Measurements from ENCODE around the gene CCL16.
"Not testable (repeated sequence)": the region's sequence is repeated elsewhere in the genome, so short reads cannot be mapped to it uniquely, and the experiment has no call there.

Gene CCL16

GRCh38 chr17:35984140-35984539 lies 2.8 kb upstream of the CCL16 start:
- no peak for DNase-seq (ENCODE audit: low spot score)

GRCh38 chr17:35982409-35983191 lies 1.3 kb upstream of the CCL16 start:
- DNase-seq (ENCODE audit: low spot score): no peak

GRCh38 chr17:35981908-35982330 lies 622 bp upstream of the CCL16 start:
- DNase-seq (ENCODE audit: low spot score): no peak

- DNase-seq (ENCODE audit: low spot score): no peak
Measured at GRCh38 chr17:35978346-35978745, 3.0 kb downstream of the CCL16 start.

- DNase-seq (ENCODE audit: low spot score): no peak
Measured at GRCh38 chr17:35977509-35977908, 3.8 kb downstream of the CCL16 start.

GRCh38 chr17:35973333-35974260 lies 7.7 kb downstream of the CCL16 start:
- no peak for DNase-seq (ENCODE audit: low spot score)

- no peak for DNase-seq (ENCODE audit: low spot score)
Measured at GRCh38 chr17:35972945-35973332, 8.4 kb downstream of the CCL16 start.

- DNase-seq (ENCODE audit: low spot score): no peak
Measured at GRCh38 chr17:35972535-35972934, 8.8 kb downstream of the CCL16 start.

- no peak for DNase-seq (ENCODE audit: low spot score)
Measured at GRCh38 chr17:35972066-35972465, 9.2 kb downstream of the CCL16 start.

GRCh38 chr17:35969558-35970380 lies 11.5 kb downstream of the CCL16 start:
- peak; percentile 87 for DNase-seq (ENCODE audit: low spot score)

GRCh38 chr17:35968520-35969054 lies 12.7 kb downstream of the CCL16 start:
- no peak for DNase-seq (ENCODE audit: low spot score)

- DNase-seq (ENCODE audit: low spot score): no peak
Measured at GRCh38 chr17:35965272-35965671, 16.0 kb downstream of the CCL16 start.

- no peak for DNase-seq (ENCODE audit: low spot score)
Measured at GRCh38 chr17:35963663-35964062, 17.6 kb downstream of the CCL16 start.

GRCh38 chr17:35953720-35954119 lies 27.6 kb downstream of the CCL16 start:
- no peak for DNase-seq (ENCODE audit: low spot score)

- no peak for DNase-seq (ENCODE audit: low spot score)
Measured at GRCh38 chr17:35949401-35949800, 31.9 kb downstream of the CCL16 start.

GRCh38 chr17:35948092-35948491 lies 33.2 kb downstream of the CCL16 start:
- no peak for DNase-seq (ENCODE audit: low spot score)

- DNase-seq (ENCODE audit: low spot score): peak; percentile 36
Measured at GRCh38 chr17:35947156-35947585, 34.1 kb downstream of the CCL16 start.

- DNase-seq (ENCODE audit: low spot score): no peak
Measured at GRCh38 chr17:35944151-35944550, 37.1 kb downstream of the CCL16 start.

- DNase-seq (ENCODE audit: low spot score): no peak
Measured at GRCh38 chr17:35943537-35943936, 37.8 kb downstream of the CCL16 start, which contains the start of gene LYZL6. TSS of gene LYZL6 (minus strand) at chr17:35943713. CDS start at chr17:35939356, 4,357 bp downstream.

GRCh38 chr17:35942588-35943186 lies 38.6 kb downstream of the CCL16 start:
- DNase-seq (ENCODE audit: low spot score): no peak

- DNase-seq (ENCODE audit: low spot score): not testable (repeated sequence)
Measured at GRCh38 chr17:35938492-35938891, 42.8 kb downstream of the CCL16 start.

All from pons (tissue), 1 donor.